Stimulated activated CD4-positive, alpha-beta T cell treated with anti-CD3 and anti-CD28 coated beads, Interleukin-2, amount 100 ng/mL, for 48 hours (primary cell): ENCODE results near the gene GPR63.

Experiments
- DNase-seq, 2 donors: peaks; one replicate each; pipeline ENCODE4 v3.0.0-alpha.2; 2020

Gene GPR63

DNA sequence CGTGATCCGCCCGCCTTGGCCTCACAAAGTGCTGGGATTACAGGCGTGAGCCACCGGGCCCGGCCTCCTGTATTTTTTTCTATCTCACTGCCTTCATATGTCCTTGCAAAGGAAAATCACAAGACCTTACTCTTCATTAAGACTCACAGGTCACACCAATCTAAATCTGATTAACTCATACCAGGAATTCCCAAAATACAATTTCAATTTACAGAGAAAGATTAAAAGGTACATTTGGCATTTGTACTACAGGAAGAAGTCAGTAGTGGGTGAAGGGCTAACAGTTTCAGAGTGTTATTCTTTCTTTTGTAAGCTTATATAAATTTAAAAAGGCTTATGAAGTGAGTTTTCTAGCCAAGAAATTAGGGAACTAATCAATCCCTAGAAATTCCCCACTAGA is 87.4 kb downstream of the GPR63 start:
- no peak for DNase-seq
